ENCODE results near the gene GRB10.
A peak's percentile ranks its signal among the peaks of the same experiment; 100 is the strongest.

GRCh38 chr7:50644586-50644985 is 138.1 kb downstream of the GRB10 start:
- TF ChIP-seq CTCF (IDR thresholded peaks at IDR 0.05 in 4 of 5, conservative IDR thresholded peaks at IDR 0.05 in 1 of 5) (no peak), POLR2A (IDR thresholded peaks at IDR 0.05) (peak; percentile 26 to 41)
